GM18499 (cell line): ENCODE results near the gene RERE.
"Not testable (repeated sequence)": the region's sequence is repeated elsewhere in the genome, so short reads cannot be mapped to it uniquely, and the experiment has no call there.

Source experiments
- ATAC-seq: cut with Tn5 transposase; IDR thresholded peaks from one replicate; pipeline ENCODE4 v1.9.1; 2021; ENCODE audit warnings: moderate number of reproducible peaks; ENCODE audit not compliant: insufficient read depth, unreplicated experiment

RERE gene

DNA sequence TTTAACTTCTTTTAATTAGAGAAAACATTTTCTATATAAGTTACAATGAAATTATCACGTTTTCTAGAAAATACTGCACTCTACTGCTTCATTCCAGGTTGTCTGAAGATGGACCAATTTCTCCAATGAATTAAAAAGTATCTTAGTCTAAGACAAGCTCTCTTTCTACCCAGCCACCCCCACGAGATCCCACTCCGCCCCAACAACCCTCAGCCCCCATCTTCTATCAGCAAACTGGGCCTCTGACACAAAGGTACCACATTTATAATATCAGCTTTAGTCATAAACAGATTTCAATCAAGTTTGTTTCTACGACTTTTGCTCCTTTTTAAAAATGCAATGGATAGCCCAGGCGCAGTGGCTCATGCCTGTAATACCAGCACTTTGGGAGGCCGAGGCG lies 117.8 kb downstream of the RERE start:
- no peak for ATAC-seq

DNA sequence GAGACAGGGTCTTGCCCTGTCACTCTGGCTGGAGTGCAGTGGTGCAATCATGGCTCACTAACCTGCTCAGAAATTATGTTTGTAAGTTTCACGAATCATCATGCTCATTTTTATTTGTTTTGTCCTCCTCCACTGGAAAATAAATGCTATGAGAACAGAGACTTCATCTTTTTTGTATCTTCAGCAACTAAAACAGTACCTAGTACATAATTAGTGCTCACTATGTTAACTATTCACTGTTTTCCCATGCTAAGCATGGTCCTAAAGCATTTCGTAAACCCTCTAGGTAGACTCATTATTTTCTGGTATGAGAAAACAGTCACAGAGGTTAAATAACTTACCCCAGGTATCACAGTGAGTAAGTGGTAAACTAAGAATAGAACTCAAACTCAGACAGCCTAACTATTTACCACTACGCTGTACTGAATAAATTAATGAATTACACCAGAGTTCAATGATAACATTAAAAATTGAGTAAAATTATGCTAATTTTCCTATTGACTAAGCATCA lies 118.4 kb downstream of the RERE start:
- ATAC-seq, result no peak

DNA sequence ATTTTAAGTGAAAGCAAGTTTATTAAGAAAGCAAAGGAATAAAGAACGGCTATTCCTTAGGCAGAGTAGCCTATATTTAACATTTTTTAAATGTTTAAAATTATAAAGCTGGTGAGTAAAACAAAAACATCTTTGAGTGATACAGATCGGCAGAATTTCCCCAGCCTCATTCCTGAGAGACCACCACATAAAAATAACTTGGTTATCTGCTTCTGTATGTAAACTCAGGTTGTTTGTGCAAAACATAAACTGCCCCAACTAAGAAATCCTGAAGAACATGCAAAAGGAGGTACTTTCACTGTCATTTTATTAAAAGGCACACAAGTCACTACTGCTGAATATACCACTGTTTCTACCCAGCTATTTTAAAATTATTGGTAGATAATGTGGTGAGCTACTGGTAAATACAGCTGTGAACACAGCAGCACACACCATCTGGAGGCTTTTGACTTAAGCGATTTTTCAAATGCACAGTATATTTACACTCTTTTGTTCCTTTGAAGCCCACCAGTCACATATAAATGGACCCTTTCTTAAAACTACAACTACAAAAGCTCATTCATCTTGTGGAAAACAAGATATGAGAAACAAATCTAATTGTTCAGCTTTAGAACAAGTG lies 119.3 kb downstream of the RERE start:
- no peak for ATAC-seq

DNA sequence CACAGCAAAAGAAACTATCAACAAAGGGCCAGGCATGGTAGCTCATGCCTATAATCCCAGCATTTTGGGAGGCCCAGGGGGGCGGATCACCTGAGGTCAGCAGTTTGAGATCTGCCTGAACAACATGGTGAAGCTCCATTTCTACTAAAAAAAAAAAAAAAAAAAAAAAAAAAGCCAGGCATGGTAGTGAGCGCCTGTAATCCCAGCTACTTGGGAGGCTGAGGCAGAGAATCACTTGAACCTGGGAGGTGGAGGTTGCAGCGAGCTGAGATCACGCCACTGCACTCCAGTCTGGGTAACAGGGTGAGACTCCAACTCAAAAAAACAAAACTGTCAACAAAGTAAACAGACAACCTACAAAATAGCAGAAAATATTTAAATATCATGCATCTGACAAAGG lies 122.0 kb downstream of the RERE start:
- not testable (repeated sequence) for ATAC-seq

DNA sequence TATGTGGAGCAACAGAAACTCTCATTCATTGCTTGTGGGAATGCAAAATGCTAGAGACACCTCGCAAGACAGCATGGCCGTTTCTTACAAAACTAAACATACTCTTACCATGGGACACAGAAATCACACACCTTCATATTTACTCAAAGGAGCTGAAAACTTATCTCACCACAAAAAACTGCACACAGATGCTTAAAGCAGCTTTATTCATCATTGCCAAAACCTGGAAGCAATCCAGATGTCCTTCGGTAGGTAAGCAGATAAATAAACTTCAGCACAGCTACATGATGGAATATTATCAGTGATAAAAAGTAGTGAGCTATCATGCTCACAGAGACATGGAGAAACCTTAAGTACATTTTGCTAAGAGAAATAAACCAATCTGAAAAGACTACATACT lies 124.3 kb downstream of the RERE start:
- no peak for ATAC-seq

DNA sequence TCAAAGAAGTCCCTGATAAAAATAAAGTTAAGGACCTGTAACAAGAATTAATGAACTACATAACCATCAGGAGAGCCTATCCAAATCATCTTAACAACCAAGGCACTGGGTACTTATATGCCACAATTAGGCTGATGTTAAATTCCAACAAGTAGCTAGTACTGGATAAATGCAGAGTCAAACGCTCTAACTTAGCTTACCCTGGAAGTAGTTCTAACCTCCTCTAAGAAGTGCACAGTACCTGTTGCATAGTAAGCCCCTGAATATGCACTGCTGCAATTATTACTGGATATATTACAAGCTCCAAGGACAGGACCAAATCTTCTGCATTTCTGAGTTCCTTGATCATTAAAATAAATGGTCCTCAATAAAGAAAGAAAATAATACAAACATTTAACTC lies 125.8 kb downstream of the RERE start:
- no peak for ATAC-seq

DNA sequence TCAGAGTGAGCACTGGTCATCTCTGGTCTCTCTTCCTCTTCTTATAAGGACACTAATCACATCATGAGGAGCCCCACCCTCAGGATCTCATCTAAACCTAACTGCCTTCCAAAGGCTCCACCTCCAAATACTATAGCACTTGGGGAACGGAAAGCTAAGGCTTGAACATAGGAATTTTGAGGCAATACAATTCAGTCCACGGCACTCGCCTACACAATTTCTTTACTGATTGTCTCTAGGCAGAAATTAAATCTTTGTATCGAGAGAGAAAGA lies 127.3 kb downstream of the RERE start:
- no peak for ATAC-seq

DNA sequence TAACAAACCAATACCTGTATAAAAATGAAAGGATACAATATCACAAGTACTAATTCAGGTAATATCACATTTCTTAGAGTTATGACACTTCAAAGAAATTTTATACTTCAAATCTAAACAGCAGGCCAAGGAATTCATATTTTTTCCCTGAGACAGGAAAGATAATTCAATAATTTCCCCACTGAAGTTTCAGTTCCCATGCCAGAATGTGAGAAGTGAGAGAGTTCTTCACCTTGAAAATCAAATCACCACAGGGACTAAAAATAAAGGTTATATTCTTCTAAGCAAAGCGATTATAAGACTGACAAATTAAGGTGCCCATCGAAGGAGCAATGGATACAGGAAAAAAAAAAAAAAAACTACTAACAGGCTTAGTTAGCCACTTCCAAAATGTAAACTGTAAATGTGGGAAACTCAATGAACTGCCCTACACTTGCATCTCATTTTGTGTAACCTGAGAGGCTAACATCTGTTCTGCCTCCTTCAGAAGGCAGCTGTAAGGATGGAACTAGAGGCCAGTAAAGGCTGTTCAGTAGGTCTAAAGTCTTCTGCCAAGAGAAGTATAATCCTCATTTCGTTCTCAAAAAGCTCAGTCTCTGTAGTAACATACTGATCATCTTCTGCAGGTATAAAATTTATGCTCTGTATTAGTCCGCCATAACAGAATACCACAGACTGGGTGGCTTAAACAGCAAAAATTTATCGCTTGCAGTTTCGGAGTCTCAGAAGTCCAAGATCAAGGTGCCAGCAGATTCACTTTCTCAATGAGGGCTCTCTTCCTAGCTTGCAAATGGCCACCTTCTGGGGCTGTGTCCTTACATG lies 127.8 kb downstream of the RERE start:
- ATAC-seq, result no peak

DNA sequence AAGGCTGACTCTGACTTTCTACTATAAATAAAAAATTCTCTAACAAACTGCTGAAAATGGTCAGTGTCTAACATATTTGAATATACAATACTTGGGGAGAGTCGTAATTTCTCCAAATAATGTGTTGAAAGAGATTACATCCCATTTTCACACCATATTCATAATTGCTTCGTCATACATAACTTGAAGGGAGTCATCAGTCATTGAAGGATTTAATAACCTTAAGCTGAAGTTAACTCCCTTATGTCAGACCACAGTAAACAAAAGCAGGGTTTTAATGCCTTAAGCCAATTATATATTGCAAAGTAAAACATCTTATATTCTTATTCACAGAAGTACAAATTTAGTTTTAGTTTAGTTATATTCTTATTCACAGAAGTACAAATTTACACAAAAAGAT lies 129.9 kb downstream of the RERE start:
- ATAC-seq, result no peak

DNA sequence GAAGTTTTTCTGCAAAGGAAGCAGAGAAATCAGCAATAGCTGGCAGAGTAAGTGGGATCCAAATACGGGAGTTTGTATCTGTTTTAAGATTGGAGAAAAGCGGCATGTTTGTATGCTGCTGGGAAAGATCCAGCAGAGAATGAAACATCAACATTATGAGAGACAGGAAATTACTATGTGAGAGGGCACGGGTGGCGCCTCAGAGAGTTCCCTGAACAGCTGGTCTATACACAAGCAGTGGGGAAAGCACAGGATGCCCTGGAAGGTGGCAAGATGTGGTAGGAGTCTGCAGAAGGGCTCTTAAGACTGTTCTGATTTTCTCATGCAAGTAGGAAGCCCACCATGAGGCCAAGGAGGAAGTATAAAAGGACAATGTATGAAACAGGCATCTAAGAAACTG lies 130.4 kb downstream of the RERE start:
- no peak for ATAC-seq

DNA sequence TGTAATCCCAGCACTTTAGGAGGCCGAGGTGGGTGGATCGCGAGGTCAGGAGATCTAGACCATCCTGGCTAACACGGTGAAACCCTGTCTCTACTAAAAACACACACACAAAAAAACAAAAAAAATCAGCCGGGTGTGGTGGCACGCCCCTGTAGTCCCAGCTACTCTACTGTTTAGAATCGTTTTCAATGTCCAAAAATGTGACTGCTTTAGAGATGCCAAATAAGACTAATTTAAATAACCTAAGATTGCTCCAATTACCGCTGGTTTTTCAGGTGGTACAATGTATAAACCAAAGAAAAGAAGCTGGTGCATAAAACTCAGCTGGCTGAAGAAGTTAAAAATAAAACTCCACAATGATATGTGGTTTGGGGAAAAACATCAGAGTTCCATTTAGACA lies 132.0 kb downstream of the RERE start:
- ATAC-seq, result no peak

DNA sequence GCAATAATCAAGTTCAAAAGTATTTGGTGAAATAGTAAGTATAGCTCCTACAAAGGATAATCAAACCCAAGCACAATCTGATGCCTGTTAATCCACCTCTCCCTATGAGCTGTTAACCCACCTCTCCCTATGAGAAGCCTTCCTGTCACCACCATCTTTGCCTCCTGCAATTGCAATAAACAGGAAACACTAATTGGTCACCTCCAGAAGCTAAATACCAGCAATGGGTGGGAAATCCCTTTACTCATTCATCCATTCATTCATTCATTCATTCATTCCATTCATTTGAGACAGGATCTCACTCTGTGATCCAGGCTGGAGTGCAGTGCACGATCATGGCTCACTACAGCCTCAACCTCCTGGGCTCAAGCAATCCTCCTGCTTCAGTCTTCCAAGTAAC lies 132.8 kb downstream of the RERE start:
- no peak for ATAC-seq

DNA sequence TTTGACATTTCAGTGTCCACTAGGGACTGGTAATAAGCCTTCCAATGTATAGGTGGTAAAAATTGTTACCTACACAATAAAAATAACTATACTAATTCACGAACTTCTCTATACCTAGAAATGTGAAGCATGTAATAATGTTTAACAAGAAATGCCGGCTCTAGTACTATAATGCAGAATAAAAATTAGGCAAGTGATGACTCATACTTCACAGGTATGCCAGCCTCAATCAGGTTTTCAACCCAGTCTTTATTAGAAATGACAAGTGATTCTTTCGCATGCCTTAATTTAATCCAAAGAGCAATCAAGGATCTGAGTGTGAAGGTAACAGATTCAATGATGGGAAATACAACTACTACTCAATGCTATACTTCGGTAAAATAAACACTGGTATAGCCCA lies 134.9 kb downstream of the RERE start:
- no peak for ATAC-seq

DNA sequence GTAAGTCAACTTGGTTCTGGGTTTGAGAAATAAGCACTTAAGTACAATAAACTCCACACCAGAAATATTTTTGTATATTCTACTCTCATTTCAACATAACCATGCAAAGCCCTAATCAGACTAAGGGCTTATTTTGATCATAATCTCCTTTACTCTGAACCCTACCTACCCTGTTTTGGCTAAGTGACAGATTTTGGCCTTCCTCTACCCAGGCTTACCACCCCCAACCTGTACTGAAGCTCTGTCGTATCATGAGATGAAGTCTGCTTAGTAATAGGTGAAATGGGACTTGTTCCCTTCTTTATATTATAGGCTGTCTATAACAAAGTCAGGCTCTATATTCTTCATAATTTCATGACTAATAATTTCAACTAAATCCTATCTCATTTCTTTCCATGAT lies 135.5 kb downstream of the RERE start:
- ATAC-seq, result no peak

DNA sequence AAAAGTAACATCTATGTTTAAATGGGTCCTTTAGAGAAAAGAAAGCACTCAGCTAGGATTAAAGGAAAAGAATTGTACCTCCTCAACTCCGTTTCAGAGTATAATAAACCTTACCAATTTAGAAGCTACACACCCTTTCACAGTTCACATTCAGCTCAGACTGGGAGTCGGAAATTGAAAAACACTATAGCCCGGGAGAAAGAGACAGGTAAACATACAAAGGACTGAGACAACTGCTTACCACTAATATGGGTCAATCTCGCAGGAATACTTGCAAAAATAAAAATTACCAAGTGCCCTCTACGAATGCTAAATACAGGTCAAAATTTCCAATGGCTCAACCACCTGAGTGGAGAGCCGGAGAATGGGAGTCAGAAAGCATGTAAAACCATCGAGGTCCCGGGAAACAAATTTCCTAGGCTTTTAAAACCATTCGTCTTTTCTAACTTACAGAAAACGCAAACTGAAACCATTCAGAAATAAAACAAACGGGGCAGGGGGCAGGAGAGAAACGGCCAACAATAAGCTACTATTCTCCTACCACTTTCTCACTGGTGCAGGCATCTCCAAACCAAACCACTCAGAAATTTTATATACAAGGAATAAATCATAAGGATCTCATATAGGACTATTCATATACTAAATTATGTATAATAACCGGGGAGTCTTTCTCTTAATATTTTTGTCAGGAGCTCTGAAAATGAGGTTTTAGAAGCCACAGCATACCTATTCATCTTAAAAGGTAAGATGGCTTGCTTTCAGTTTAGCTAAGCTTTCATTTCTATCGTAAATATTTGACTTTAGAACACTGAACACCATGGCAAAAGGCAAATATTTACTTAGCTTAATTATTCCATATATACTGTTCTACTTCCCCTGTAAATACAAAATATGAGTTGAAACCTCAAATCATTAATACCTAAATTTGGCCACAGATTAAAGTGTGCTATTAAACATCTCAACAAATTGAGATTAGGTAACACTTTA lies 136.5 kb downstream of the RERE start:
- ATAC-seq, result no peak

DNA sequence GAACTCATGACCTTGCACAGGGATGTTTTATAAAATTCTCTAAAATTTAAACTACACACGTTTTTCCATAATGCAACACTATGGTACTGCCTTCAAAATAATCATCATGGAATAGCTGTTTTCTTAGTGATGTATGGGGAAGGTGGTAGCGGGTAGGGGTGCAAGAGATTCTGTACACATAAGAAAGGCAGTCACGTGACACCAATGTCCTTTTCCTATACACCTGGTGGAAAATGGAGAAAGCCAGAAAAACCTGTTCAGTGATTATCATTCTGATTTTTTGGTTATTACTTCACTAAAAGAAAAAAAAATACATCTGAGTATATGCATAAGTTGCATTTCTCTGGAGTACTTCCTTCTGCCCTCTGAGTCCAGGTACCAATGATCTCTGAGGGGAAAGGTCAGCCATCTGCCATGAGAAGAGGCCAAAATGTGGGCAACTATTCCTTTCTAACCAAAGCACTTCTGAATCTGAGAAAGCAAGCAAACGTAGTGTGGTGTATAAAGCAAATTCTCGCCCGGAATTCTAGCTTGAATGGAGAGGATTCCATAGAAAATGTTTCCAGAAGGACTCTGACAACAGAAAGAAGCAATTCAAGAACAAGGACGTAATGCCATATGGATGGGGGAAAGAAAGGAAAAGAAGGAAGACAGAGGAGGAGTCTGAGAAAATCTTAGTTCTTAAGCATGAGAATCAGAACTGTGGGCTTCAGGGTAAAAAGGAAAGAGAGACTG lies 137.3 kb downstream of the RERE start:
- no peak for ATAC-seq

DNA sequence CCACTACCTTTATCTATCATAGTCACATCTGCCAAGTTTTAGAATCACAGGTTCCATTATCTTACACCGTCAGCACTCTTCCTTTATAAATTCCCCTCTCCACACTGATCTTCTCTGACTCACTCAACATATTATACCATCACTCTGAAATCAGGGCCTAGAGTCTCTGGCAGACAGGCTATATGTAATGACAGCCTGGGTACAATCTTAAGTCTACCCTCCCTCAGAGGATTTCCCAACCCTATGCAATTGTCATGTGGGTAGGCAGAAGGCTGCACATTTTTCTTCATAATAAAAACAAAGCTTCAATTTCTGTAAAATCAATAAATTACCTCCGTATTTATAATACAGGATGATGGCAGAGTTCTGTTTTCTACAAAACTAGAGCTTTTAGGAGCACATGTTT lies 138.0 kb downstream of the RERE start:
- ATAC-seq, result no peak

DNA sequence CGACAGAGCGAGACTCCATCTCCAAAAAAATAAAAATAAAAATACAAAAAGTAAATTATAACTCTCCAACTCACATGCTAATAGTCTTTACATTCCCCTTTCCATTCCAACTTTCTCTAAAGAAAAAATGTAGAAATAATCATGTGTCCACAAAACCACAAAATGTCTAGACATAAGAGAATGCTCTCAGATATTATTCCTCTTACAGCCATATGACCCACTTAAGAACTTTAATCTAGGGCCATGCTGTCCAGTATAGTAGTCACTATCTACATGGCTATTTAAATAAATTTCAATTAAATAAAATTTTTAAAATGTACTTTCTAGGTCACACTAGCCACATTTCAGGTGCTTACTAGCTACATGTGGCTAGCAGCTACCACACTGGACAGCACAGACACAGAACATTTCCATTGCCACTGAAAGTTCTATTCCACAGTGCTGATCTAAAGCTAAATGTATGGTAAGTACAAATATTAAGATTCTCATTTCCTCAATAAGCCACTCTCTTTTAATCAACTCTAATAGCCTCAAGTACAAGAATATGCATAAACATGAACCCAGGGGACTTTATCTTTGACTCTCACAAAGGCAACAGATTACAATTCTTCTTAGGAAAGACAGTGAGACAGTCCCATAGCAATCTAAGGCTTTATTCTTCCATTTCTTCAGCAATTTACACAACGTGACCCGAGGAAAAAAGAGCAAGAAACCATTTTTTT lies 138.6 kb downstream of the RERE start:
- no peak for ATAC-seq

DNA sequence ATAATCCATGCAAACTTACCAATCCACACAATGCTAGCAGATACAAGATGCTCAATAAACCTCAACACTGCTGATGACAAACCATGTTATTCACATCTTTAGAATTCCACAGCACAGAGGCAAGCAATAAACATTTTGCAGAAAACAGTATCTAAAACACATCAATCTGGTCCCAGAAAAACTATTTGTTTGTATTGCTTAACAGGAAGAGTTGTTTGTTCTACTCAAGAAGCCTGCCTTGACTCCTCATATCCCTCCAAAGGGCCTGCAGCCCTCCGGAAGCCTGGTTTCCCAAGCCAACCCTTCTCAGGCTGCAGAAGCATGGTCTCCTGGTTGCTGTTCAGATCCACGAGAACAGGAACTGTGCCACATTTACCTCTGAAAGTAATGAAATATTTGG lies 139.7 kb downstream of the RERE start:
- ATAC-seq, result no peak

DNA sequence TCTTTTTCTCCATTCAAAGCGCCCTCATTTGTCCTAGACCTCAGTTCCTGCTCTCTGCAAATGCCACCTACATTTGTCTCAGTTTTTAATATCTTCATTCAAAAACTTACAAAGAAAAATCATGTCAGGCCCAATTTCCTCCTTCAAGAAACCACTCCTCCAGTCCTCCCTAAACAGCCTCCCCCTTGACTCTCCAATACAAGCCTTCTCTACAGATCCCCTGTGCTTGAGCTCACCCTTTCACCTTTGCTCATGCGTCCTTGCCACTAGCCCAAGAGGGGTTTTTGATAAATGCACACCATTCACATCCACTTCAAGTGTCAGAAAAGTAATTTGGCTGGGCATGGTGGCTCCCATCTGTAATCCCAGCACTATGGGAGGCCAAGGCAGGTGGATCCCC lies 140.6 kb downstream of the RERE start:
- no peak for ATAC-seq
